ENCODE data around the gene DSCAM.
"Not testable (repeated sequence)": the region's sequence is repeated elsewhere in the genome, so short reads cannot be mapped to it uniquely, and the experiment has no call there.

GRCh38 chr21:40033156-40033782, 813.7 kb downstream of the DSCAM start:
- TF ChIP-seq CTCF, POLR2A (IDR thresholded peaks at IDR 0.05): not testable (repeated sequence)

All from Peyer's patch (tissue), 4 donors.